Transverse colon (tissue), 3 donors: ENCODE data around the gene SDSL.

Experiments used
- POLR2A ChIP-seq: fragments of 450-650 bp; IDR thresholded peaks from one replicate; pipeline ENCODE4 v1.6.1; 2016; ENCODE audit warnings: antibody characterized with exemption, mild to moderate bottlenecking, moderate library complexity
- TF ChIP-seq, protein P1 (sequence below), 5 experiments: fragments of 200-600 bp in 3 of 5; fragments of 450-650 bp in 2 of 5; sonication (generic) in 3 of 5; IDR thresholded peaks; 1 replicate in 2 of 5; 2 replicates in 3 of 5; pipeline ENCODE4 v1.5.1; 2016 to 2017; ENCODE audit warnings: antibody characterized with exemption in 5 of 5, inconsistent platforms in 3 of 5, mild to moderate bottlenecking in 2 of 5, moderate library complexity in 1 of 5

DNA sequence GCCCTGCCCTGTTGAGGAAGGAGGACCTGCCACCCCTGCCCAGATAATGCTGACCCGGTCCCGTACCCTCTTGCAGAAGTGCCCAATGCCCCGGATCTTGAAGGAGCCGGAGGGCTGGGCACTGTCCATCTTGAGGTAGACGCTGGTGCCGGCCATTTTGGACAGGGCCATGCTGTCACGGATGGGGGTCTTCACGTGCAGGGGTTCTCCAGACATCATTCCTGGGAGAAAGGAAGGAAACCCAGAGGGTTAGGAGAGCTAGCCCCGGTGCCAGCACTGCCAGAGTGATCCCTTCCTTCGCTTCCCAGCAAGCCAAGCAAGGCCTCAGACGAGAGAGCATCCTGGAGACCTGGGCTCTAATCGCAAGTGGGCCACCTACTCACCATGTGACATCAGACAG lies 22.7 kb upstream of the SDSL start:
- TF ChIP-seq, protein P1, sequence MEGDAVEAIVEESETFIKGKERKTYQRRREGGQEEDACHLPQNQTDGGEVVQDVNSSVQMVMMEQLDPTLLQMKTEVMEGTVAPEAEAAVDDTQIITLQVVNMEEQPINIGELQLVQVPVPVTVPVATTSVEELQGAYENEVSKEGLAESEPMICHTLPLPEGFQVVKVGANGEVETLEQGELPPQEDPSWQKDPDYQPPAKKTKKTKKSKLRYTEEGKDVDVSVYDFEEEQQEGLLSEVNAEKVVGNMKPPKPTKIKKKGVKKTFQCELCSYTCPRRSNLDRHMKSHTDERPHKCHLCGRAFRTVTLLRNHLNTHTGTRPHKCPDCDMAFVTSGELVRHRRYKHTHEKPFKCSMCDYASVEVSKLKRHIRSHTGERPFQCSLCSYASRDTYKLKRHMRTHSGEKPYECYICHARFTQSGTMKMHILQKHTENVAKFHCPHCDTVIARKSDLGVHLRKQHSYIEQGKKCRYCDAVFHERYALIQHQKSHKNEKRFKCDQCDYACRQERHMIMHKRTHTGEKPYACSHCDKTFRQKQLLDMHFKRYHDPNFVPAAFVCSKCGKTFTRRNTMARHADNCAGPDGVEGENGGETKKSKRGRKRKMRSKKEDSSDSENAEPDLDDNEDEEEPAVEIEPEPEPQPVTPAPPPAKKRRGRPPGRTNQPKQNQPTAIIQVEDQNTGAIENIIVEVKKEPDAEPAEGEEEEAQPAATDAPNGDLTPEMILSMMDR (IDR thresholded peaks at IDR 0.05): no peak
- no peak for TF ChIP-seq POLR2A
